ENCODE results near the gene KDM4C.

Gene KDM4C

DNA sequence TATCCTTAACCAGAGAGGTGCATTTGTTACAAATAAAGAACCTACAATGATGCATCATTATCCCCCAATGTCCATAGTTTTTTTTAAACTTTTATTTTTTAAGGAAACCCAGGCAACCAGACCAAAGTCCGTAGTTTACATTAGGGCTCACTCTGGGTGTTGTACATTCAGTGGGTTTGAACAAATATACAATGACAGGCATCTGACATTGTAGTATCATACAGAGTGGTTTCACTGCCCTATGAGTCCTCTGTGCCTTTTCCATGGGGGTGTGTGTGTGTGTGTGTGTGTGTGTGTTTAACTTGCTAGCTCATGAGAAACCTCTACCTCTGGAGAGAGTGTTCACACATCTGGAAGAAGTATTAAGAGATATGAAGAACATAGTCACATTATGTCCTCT lies 141.5 kb downstream of the KDM4C start:
- Histone ChIP-seq H3K9me3 (ENCODE audit: insufficient read depth, low read length, severe bottlenecking) (no peaks in the 10 kb centered on the region), H3K4me3 (ENCODE audit: low read depth in 1 of 2, low read length in 2 of 2) (no peak overlapping the region), H2AFZ (ENCODE audit: low read depth, low read length) (no peak overlapping the region), H3K4me2 (ENCODE audit: insufficient read depth, low read length) (no peak overlapping the region), H3K4me1 (ENCODE audit: insufficient read depth, low read length) (peaks cover 3% of the 10 kb centered on the region; the same call in 1 of the 2 replicates), H3K79me2 (ENCODE audit: insufficient read depth, low read length) (no peaks in the 10 kb centered on the region), H3K36me3 (ENCODE audit: insufficient read depth, low read length) (no peaks in the 10 kb centered on the region; the same call in none of the 2 replicates), H3K9ac (ENCODE audit: low read depth, low read length) (no peak overlapping the region), H3K27me3 (ENCODE audit: insufficient read depth, low read length, poor library complexity) (no peaks in the 10 kb centered on the region), H4K20me1 (ENCODE audit: insufficient read depth, low read length) (peaks cover 3% of the 10 kb centered on the region; the same call in 1 of the 2 replicates), H3K27ac (ENCODE audit: low read length) (no peak overlapping the region)
- ATAC-seq (ENCODE audit: insufficient read depth, low read depth) (no peak), DNase-seq (no peak)
- no peak for TF ChIP-seq EZH2 (IDR thresholded peaks at IDR 0.05; ENCODE audit: borderline replicate concordance, low read depth, low read length, severe bottlenecking)
- TF ChIP-seq, protein P1, sequence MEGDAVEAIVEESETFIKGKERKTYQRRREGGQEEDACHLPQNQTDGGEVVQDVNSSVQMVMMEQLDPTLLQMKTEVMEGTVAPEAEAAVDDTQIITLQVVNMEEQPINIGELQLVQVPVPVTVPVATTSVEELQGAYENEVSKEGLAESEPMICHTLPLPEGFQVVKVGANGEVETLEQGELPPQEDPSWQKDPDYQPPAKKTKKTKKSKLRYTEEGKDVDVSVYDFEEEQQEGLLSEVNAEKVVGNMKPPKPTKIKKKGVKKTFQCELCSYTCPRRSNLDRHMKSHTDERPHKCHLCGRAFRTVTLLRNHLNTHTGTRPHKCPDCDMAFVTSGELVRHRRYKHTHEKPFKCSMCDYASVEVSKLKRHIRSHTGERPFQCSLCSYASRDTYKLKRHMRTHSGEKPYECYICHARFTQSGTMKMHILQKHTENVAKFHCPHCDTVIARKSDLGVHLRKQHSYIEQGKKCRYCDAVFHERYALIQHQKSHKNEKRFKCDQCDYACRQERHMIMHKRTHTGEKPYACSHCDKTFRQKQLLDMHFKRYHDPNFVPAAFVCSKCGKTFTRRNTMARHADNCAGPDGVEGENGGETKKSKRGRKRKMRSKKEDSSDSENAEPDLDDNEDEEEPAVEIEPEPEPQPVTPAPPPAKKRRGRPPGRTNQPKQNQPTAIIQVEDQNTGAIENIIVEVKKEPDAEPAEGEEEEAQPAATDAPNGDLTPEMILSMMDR (IDR thresholded peaks at IDR 0.05; ENCODE audit: borderline replicate concordance, extremely low read depth, low read length, poor library complexity, severe bottlenecking): no peak

DNA sequence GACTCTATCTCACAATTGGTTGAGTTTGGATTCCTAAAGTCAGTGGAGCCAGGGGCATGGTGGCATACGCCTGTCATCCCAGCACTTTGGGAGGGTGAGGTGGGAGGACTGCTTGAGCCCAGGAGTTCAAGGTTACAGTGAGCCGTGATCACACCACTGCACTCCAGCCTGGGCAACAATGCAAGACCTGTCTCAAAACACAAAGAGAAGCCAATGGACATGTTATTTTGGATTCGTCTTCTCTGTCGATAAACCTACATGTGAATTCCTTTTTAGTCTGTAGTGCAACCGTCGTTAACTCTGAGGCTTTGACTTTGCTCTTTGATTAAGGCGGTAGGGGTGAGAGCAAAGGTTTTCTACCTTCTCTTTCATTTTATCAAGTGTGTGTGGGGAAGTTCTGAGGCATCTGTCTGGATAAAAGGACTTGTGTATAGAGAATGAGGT lies 142.7 kb downstream of the KDM4C start:
- no peaks in the 10 kb centered on the region; the same call in none of the 2 replicates for H3K36me3 ChIP-seq (ENCODE audit: insufficient read depth, low read length)
- peaks cover 3% of the 10 kb centered on the region; the same call in 1 of the 2 replicates for H4K20me1 ChIP-seq (ENCODE audit: insufficient read depth, low read length)
- H3K4me2 ChIP-seq (ENCODE audit: insufficient read depth, low read length): no peak overlapping the region
- no peak overlapping the region for H3K27ac ChIP-seq (ENCODE audit: low read length)
- ATAC-seq (ENCODE audit: insufficient read depth, low read depth): no peak
- H3K9ac ChIP-seq (ENCODE audit: low read depth, low read length): no peak overlapping the region
- no peaks in the 10 kb centered on the region for H3K79me2 ChIP-seq (ENCODE audit: insufficient read depth, low read length)
- TF ChIP-seq, protein P1 (IDR thresholded peaks at IDR 0.05; ENCODE audit: borderline replicate concordance, extremely low read depth, low read length, poor library complexity, severe bottlenecking): no peak
- TF ChIP-seq EZH2 (IDR thresholded peaks at IDR 0.05; ENCODE audit: borderline replicate concordance, low read depth, low read length, severe bottlenecking): no peak
- H3K4me1 ChIP-seq (ENCODE audit: insufficient read depth, low read length): no peaks in the 10 kb centered on the region
- DNase-seq: no peak
- no peaks in the 10 kb centered on the region for H3K27me3 ChIP-seq (ENCODE audit: insufficient read depth, low read length, poor library complexity)
- H2AFZ ChIP-seq (ENCODE audit: low read depth, low read length): no peak overlapping the region
- H3K4me3 ChIP-seq (ENCODE audit: low read depth in 1 of 2, low read length in 2 of 2): no peak overlapping the region
- no peaks in the 10 kb centered on the region for H3K9me3 ChIP-seq (ENCODE audit: insufficient read depth, low read length, severe bottlenecking)

DNA sequence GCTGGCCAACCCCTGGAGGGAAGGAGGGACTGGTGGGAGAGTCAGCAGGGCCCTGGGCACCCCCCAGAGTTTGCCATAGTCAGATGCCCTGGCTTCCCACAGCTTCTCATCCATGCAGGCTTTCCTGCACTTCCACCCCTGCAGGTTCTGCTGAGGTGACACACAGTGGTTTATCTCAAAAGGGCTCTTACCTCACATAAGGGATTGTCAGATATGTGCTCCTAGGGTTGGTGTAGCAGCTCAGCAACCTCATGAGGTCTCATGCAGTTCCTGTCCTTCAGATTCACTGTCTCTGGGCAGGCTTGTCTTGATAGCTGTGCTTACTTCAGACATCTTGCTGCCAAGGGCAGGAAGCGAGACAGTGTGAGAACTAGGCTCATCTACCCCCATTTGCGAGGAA lies 143.4 kb downstream of the KDM4C start:
- H4K20me1 ChIP-seq (ENCODE audit: insufficient read depth, low read length): peaks cover 3% of the 10 kb centered on the region; the same call in 1 of the 2 replicates

More for the DNA sequence above, 143.4 kb downstream of the KDM4C start:
- Histone ChIP-seq H3K9ac (ENCODE audit: low read depth, low read length) (no peak overlapping the region), H3K4me3 (ENCODE audit: low read depth in 1 of 2, low read length in 2 of 2) (no peak overlapping the region), H3K27ac (ENCODE audit: low read length) (no peak overlapping the region), H3K9me3 (ENCODE audit: insufficient read depth, low read length, severe bottlenecking) (no peaks in the 10 kb centered on the region), H3K4me1 (ENCODE audit: insufficient read depth, low read length) (no peaks in the 10 kb centered on the region), H2AFZ (ENCODE audit: low read depth, low read length) (no peak overlapping the region), H3K4me2 (ENCODE audit: insufficient read depth, low read length) (no peak overlapping the region), H3K27me3 (ENCODE audit: insufficient read depth, low read length, poor library complexity) (no peaks in the 10 kb centered on the region), H3K79me2 (ENCODE audit: insufficient read depth, low read length) (no peaks in the 10 kb centered on the region), H3K36me3 (ENCODE audit: insufficient read depth, low read length) (no peaks in the 10 kb centered on the region; the same call in none of the 2 replicates)
- TF ChIP-seq, protein P1 (IDR thresholded peaks at IDR 0.05; ENCODE audit: borderline replicate concordance, extremely low read depth, low read length, poor library complexity, severe bottlenecking): no peak
- no peak for TF ChIP-seq EZH2 (IDR thresholded peaks at IDR 0.05; ENCODE audit: borderline replicate concordance, low read depth, low read length, severe bottlenecking)
- DNase-seq: no peak
- ATAC-seq (ENCODE audit: insufficient read depth, low read depth): no peak; the same call in 2 of the 3 replicates

Data from DND-41 (cell line).